ENCODE data around the gene ALKBH6.
A peak's percentile ranks its signal among the peaks of the same experiment; 100 is the strongest.

The ALKBH6 gene

GRCh38 chr19:36030264-36031148 is 16.5 kb upstream of the ALKBH6 start:
- FAIRE-seq: no peak

DNA sequence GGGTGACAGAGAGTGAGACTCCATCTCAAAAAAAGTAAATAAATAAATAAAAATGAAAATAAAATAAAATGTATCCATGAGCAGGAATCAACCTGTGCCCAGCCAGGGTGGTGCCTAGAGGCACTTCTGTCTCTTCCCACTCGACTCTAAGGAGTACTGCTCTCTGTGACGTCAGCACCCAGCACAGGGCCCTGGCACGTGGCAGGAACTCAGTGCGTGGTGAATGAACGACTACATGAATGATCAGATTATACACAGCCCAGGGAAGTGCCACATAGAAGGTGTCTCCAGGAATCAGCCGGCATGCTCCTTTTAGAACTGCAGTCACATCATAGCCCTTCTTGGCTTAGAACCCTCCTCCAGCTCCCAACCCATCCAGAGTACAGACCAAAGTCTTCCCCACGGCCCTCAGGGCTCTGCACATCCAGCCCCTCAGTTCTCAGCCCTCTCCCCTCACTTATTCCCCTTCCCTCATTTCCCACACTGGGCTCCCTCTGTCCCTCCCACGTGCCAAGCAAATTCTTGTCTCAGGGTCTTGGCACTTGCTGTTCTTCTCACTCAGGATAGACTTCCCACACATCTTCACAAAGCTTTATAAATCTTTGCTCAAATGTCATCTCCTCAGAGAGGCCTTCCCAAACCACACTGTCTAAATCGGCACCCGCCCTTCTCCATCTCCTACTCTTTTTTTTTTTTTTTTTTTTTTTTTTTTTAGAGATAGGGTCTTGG is 14.5 kb upstream of the ALKBH6 start:
- no peak for FAIRE-seq

DNA sequence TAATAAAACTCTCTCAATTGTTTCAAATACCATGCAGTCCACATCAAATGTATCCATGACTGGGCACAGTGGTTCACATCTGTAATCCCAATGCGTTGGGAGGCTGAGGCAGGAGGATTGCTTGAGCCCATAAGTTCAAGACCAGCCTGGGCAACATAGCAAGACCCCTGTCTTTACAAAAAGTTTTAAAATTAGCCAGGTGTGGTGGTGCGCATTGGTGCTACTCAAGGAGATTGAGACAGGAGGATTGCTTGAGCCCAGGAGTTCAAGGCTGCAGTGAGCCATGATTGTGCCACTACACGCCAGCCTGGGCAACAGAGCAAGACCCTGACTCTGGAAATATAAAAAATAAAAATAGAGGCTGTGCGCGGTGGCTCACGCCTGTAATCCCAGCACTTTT is 13.7 kb upstream of the ALKBH6 start:
- no peak for FAIRE-seq

DNA sequence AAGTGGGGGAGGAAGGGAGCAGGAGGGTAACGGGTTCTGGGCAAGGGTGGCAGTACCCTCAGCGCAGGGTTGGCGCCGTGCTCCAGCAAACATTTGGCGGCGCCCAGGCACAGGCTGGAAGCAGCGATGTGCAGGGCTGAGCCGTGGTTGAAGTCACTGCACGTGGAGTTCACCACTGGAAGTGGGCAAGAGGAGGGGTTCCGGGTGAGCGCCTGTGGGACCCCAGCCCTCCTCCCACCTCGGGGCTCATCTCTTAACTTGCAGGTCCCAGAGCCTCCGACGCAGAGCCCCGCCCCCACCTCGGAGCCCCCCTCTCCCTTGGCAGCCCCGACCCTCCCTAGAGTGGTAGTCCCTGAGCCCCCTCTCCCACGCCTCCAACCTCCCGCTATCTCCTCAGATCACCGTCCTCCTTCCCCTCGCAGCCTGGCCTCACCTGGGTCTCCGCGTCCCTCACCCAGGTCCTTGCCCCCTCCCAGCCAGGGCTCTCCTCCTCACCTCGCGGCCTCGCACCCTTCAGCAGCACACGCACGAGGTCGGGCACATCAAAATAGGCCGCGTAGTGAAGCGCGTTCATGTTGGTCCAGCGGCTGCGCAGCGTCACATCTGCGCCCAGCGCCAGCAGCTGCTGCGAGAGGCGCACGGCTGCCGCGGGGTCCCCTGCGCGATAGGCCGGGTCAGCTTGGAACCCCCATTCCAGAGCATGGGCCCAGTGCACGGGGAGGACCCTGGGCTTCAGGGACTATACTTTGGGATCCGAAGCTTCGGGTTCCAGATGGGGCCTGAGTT is 12.3 kb upstream of the ALKBH6 start:
- no peak for FAIRE-seq

GRCh38 chr19:36025541-36025940 is 11.5 kb upstream of the ALKBH6 start:
- FAIRE-seq: no peak

DNA sequence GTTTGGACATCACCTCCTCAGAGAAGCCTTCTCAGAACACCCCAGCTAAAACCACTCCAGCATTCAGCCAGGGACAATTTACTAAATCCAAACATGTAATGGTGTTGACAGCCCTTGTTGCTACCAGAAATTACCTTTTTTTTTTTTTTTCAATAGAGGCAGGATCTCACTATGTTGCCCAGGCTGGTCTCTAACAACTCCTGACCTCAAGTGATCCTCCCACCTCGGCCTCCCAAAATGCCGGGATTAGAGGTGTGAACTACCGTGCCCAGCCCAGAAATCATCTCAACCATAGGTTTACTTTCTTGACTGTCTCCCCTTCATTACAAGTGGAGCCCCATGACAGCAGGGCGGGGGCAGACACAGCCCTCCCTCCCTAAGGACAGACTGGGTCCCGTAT is 9.4 kb upstream of the ALKBH6 start:
- no peak for FAIRE-seq

GRCh38 chr19:36019061-36019670 is 5.2 kb upstream of the ALKBH6 start:
- no peak for FAIRE-seq

- FAIRE-seq: no peak
Measured at GRCh38 chr19:36013280-36014011, 567 bp downstream of the ALKBH6 start.

GRCh38 chr19:36010402-36010801 is 3.6 kb downstream of the ALKBH6 start:
- FAIRE-seq: no peak

DNA sequence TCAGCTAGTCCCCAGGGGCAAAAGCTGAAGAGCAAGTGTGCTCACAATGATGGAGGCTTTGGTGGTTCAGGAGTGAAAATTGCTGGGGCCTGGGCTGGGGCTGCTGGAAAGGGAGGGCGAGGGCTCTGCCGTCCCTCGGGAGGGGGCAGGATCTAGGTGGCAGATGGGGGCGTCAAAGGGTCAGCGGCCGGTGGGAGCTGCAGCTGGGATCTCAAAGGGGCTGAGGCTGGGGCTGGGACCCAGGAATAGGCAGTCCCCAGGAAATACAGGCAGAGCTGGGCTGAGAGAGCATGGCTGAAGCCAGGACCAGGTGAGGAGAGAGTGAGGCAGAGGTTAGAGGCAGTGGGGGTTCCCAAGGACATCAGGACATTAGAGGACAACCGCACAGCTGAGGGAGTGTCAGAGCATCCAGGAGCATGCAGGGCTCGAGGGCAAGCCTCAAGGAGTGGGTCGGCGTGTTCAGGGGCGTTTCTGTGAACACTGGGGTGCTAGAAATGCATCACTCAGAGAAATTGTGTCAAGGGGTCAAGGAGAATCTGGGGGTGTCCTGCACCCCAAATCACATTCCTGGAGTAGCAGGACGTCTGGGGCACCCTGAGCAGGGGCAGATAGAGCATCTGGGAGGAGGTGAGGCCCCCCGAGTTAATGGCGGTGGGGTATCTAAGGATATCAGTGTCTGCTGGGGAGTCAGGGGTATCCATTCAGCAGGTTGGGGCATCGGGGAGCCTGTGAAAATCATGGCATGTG is 4.2 kb downstream of the ALKBH6 start:
- no peak for FAIRE-seq

GRCh38 chr19:36009220-36009619 is 4.8 kb downstream of the ALKBH6 start:
- FAIRE-seq: no peak

DNA sequence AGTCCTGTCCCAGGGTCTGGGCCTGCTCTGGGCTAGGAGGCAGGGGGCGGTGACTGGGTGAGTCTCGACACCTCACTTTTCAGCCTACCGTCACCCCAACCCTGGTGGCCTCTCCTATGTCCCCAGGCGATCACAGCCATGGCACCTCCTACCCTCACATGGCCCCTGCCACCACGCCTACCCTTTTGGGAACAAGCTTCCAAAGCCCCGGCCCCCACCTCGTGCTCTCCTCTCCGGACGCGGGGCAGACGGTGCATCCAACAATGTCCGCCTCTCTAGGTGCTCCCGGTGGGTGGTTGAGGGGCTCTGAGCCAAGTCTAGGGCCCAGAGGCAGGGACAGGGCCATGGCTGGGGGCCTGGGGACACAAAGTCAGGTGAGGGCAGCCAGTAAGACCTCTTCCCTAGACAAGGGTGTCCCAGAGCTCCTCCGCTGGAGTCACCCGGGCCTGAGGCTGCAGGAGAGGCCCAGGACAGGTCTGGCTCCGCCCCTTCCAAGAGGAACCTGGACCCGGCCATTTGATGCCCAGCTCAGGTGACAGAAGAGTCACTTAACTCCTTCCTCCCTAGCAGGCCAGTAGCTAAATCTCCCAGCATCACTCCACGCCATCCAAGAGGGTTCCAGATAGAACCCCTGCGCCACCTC is 5.6 kb downstream of the ALKBH6 start, which contains the start of gene SYNE4:
Gene SYNE4, minus strand, starts transcription at position 478 of the 643 bp plus-strand sequence. Its CDS starts 132 bp downstream, at position 346.
- FAIRE-seq: no peak

DNA sequence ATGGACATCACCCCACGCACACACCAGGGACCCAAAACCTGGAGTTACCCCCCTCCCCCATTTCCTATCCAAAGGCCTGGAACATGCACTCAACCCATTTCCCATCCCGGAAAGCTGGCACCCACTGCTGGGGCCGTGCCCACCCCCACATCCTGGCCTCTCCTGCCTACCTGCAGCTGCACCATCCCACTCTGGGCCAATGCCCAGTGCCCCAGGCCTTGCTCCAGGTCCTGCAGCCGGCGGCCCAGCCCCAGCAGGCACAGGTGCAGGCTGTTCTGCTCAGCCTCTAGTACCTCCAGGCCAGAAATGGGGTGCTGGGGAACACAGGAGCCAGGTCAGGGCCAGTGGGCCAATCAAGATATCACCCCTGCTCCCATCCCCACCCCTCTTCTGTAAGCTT is 7.1 kb downstream of the ALKBH6 start:
- no peak for FAIRE-seq

DNA sequence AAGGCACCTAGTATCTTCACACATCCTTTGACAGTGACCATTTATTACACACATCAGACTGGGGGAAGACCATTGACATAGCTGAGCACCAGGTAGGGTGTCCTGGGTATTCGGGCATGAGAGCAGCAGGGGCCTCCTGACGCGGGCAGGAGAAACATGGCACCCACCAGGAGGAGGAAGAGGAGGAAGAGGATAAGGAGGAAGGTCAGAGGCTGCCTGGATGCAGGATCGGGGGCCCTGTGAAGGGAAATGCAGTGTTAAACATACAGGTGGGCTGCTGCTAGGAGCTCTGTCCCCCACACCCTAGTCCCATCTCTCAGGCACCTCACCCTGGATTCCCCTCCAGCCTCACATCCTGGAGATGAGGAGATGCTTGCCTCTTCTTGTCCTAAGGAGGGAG is 10.7 kb downstream of the ALKBH6 start:
- no peak for FAIRE-seq

- no peak for FAIRE-seq
Measured at GRCh38 chr19:36001605-36002004, 12.4 kb downstream of the ALKBH6 start.

GRCh38 chr19:35996777-35997176 is 17.2 kb downstream of the ALKBH6 start:
- no peak for FAIRE-seq

DNA sequence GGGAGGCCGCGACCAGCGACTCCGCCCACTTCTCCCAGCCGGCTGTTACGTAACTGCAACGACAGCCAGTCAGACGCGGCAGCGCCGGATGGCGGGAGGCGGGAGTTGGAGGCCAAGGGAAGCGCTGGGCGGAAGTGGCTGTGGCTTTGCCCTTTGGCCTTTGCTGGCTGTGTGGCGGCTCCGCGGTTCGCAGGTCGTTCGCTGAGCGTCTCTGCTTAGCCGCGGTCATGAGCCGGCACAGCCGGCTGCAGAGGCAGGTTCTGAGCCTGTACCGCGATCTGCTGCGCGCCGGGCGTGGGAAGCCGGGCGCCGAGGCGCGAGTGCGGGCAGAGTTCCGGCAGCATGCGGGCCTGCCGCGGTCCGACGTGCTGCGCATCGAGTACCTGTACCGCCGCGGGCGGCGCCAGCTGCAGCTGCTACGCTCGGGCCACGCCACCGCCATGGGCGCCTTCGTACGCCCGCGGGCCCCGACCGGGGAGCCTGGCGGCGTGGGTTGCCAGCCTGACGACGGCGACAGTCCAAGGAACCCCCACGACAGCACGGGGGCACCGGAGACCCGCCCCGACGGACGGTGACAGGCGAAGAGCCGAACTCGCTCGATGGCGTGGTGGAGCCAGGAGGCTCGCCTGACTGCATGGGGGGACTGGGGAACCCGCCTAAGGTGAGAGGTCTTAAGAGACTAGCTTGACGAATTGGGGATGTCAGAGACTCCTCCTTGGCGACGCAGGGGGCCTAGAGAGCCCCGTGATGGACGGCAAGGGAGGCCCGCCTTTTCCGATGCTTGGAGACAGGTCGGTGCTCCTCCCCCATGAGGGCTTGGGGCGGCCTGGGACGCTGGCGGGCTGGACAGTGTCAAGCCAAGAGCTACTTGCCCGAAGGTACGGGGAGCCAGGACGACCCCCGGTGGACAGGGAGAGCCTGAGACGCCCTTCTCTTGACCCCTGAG is 18.7 kb downstream of the ALKBH6 start, which contains the start of gene SDHAF1:
Gene SDHAF1, plus strand, starts transcription at position 141 of the 946 bp plus-strand sequence. Its CDS starts 87 bp downstream, at position 228.
- FAIRE-seq: peak; percentile 95

GRCh38 chr19:35993923-35994598 is 20.0 kb downstream of the ALKBH6 start:
- no peak for FAIRE-seq

Data from G401.6 (cell line).